ENCODE measurements around the gene BBS12.
"Not testable (repeated sequence)": the region's sequence is repeated elsewhere in the genome, so short reads cannot be mapped to it uniquely, and the experiment has no call there.

The BBS12 gene

DNA sequence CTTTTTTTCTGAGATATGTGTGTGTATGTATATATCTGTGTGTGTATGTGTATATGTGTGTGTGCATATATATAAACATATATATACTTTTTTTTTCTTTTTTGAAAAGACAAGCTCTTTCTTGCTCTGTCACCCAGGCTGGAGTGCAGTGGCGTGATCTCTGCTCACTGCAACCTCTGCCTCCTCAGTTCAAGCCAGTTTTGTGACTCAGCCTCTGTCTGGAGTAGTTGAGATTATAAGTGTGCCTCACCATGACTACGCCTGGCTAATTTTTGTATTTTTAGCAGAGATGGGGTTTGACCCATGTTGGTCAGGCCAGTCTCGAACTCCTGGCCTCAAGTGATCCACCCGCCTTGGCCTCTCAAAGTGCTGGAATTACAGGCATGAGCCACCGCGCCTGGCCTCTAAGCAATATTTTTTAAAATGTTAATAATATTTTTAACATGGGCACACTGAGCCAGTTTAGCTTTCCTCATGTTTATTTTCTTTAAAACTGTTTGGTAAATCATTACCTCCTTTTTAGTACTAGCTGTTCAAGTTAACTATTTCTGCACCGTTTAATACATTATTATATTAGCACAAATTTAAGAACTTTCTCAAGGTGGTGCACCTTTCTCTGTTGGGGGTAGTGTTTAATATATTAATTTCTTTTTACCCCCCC, 33.3 kb downstream of the BBS12 start:
- DNase-seq (ENCODE audit: low read depth) = no peak

DNA sequence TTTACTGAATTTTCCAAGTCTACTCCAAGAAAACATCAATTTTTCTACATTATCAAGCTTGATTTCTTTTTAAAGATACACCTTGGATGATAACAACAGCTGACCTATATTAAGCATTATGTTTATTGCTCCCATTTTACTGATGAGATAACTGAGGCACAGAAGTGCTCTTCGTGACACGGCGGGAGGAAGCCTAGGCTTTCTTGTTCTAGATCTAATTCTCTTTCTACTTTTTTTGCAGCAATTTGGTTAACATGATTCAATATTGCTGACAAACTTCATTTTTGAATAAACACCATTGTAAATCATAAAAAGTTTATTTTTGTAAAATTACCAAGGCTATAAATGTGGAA, 33.8 kb downstream of the BBS12 start:
- DNase-seq (ENCODE audit: low read depth) = no peak

DNA sequence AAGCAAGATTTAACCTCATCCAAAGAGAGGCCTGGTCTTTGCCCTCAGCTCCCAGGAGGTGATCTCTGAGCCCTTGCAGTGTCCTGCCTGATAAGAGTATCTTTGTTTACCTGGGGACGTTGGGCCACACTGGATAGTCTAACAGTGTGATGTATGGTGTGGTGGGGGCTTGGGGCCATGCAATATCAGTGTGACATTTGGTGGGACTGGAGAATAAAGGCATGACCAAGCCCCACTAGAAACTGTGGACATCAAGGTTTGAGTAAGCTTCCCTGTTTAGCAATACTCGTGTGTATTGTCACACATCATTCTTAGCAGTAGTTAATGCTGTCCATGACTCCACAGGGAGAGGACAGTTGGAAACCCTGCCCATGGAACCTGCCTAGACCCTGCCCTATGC, 34.4 kb downstream of the BBS12 start:
- no peak for DNase-seq (ENCODE audit: low read depth)

DNA sequence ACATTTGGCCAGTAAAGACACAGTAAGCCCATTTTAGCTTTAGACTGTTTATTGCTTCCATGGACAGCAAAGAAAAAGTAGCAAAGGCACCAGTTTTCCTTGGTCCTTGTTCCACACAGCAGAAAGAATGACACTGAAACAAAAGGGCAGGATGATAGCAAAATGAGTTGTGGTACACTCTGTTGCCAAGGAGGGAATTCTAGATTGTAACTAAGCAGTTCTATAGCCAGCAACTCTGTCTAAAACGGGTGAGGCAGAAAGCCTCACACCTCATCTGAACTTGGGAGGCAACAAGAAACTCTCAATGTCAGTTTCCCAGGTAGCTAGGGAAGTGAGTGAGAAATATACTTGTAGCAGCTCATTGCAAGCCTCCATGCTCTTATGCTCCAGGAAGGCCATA, 39.2 kb downstream of the BBS12 start:
- DNase-seq (ENCODE audit: low read depth) = no peak

DNA sequence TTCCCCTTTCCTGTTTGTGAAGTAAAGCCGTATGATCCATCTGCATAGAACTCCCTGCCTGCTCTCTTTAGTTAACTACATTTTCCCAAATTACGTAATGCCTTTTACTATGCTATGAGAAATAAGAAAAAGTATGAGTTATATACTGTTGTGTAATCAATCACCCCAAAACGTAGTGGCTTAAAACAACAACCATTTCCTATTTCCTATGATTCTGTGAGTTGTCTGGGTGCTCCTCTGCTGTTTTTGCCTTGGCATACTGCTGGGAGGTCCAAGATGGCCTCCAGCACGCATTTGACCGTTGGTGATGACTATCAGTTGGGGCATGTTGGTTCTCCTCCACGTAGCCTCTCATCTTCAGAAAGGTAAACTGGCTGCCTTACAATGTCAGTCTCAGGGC, 39.8 kb downstream of the BBS12 start:
- DNase-seq (ENCODE audit: low read depth) = no peak

DNA sequence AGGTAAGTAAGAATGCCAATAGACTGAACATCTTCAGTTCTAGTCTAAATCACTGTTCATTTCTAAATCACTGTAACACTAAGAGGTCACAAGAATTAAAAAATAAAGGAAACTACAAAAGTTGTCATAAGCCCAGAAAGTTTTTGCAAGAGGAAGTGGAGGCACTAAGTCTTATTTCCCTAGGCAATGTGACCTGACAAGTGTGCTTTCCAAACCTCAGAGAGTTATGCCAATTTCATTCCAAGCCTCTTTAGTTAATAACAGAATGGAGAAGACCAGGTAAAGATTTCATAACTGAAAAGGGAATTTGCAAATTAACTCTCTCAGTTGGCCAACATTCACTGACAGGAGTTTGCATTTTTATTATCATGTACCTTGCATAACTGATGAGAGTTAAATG, 40.5 kb downstream of the BBS12 start:
- DNase-seq (ENCODE audit: low read depth) = no peak

DNA sequence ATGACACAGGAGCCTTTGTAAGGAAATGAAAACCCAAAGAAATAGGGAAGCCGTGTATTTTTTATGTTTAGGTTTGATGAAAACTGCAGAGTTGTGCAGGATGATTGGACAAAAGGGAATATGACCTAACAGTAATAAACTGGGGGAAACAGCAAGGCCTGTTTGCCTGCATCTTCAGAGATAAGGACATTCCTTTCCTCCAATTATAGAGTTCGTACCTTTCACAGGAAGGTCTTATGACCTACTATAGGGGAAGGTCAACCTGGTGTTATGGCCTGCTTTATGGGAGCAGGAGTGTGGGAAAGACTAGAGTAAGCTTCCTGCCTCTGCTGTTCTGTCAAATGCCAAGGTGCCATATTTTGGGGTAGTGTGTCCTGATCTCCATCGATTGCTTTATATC, 42.5 kb downstream of the BBS12 start:
- no peak for DNase-seq (ENCODE audit: low read depth)

DNA sequence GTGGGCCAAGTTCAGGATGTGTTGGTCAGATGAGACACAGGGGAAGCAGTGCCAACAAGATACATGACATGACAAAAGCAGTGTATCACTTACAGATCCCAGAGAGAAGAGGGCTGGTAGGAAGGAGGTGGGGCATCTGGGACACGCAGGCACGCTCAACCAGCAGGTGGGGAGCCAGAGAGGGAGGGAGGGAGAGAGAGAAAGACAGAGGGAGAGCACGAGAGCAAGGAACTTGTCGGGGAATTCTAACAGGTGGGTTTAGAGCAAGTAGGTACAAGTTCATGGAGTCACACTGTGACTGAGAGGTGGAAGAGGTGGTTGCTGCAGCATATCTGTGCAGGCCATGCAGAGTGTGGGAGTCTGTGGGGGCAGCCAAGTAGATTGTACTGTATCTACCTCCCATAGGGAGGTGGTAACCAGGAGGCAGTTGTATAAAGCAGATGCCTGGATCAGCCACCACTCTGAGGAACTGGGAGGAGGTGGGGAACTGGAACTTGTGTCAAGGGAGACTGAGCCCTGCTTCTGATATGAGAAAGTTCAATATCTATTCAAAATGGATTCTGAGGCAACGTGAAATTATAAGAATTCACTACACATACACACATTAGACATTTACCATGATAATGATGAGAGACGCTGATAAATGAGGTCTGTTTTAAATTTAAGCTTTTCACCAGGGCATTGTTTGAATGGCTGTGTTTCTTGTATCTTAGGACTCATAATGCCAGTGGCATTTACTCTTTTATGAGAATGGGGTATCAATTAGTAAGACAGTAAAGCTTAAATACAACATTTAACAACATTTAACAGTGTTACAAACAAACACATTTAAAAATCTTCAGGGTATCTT, 43.7 kb downstream of the BBS12 start:
- DNase-seq (ENCODE audit: low read depth) = peak; percentile 21

DNA sequence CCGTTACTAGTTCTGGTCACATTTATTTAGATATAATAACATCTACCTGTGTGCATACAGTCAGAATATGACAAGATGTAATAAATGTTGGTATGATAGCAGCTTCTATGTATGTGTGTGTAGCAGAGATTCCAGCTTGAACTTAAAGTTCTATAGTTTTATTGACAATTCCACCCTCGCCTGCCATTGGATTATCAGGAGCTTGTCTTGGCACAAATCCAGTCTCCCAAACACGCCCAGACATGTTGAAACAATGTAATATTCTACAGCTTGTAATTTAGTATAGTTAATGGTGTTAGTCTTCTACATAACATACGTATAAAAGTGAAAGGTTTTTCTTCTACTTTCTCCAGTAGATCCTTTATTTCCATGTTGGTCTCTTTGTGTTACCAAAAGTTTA, 44.4 kb downstream of the BBS12 start:
- no peak for DNase-seq (ENCODE audit: low read depth)

DNA sequence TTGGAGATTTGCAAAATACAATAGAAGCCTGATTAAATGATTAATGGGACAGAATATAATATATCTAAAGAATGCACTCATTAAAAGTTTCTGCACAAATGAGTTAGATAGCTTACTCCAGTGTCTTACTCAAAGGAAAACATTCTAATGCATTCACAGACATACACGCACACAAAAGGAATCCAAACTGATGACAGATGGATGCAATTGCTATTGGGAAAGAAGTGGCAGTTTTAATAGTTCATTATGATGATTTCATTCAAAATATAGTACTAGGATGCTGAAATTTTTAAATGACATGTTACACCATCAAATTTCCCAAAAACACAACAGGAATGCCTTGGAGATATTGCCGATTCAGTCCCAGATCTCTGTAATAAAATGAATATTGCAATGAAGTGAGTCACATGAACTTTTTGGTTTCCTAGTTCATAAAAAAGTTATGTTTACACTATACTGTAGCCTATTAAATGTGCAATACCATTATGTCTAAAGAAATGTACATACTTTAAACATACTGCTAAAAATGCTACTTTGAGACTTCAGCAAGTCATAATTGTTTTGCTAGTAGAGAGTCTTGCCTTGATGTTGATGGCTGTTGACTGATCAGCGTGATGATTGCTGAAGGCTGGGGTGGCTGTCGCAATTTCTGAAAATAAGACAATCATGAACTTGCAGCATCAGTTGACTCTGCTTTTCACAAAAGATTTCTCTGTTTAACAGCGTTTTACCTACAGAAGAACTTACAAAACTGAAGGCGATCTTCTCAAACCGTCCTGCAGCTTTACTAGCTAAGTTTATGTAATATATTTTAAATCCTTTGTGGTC, 45.6 kb downstream of the BBS12 start:
- DNase-seq (ENCODE audit: low read depth) = no peak

DNA sequence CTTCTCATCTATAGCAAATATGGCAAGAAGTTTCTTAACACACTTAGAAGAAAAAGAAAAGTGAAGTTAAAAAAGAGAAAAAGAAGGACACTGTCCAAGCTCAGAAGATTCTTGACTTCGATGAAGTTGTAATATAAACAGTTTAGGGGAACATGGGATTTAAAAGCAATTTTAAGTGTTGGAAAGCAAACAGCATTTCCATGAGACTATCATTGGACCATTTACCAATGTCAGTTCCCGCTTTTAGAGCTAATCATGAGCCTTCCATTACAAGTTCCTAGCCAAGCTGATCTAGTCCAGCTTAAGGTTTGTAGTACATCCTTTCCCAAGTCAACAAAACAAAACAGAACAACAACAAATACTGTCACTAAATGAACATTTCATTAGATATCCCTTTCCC, 49.0 kb downstream of the BBS12 start:
- no peak for DNase-seq (ENCODE audit: low read depth)

DNA sequence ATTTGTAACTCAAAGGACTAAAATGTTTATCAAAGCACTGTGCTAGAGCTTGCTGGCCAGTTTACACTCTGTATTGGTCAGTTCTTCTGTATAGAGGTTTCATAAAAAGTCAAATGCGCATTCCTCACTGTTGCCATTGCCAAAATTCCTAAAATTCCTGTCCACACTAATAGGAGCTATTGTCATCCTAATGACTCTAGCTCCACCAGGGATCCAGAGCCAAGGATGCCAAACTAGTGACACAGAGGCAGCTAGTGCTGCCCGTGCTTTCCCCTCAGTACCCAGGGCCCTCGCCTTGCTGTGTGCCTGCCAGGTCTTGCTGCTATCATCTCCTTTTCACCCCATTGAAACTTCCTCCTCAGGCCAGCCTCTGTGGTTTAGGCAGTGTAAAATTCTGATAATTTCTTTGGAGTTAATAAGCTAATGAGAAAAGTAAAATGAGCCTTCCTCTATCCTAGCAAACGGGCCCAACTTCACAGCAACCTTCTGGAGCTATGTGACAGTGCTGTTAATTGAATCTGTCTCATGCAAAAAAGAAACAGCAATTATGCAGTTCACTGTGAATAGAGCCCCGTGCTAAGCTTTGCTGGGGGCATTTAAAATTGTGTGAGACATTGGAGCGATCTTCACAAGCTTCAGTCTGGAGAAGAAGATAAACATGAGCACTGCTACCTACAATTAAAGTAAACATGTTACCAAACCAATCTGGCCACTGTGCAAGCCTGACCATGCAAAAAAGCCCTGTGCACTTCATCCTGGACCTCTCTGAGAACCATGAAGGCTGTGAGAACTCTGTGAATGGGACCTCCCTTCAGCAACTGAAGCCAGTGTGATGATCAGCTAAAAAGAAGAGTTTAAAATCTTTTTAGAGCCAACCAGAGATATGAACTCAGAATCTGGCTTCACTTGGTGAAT, 51.1 kb downstream of the BBS12 start:
- DNase-seq (ENCODE audit: low read depth) = no peak

DNA sequence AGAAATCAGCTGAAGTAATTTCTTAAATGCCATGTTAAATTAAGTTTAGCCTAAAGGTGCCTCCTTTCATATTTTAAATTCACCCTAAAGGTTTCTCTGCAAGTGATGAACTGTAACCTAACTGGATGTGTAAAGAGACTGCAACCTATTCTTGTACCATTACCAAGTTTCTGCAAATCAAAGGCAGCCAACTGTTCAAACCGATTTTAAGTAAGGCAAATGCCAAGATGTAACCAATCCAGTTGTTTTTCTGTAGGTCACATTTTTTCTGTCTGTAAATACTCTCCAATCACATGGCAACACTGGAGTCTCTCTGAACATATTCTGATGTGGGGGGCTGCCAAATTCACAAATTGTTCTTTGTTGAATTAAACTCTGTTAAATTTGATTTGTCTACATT, 51.8 kb downstream of the BBS12 start:
- DNase-seq (ENCODE audit: low read depth) = no peak

DNA sequence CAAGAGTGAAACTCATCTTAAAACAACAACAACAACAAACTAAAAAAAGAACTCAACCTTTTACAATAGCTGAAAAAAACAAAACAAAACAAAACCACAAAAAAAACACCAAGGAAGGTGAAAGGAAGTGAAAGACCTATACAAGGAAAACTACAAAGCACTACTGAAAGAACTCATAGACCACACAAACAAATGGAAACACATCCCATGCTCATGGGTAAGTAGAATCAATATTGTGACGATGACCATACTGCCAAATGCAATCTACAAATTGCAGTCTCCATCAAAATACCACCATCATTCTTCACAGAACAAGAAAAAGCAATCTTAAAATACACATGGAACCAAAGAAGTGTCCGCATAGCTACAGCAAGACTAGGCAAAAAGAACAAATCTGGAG, 52.6 kb downstream of the BBS12 start:
- no peak for DNase-seq (ENCODE audit: low read depth)

DNA sequence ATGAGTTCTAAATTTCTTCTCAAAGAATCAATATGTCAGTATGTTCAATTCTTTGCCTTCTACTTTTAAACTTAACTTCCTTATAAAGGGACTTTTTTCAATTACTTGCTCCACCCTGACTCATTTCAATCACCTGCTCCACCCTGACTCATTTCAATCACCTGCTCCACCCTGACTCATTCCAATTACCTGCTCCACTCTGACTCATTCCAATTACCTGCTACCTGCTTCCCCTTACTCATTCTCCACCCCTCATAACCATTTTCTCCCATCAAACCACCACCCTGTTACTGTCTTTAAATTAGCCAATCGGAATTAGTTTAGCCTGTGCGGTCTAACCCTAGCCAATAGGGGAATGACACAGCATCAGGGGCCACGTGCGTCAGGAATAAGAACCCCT, 53.8 kb downstream of the BBS12 start:
- not testable (repeated sequence) for DNase-seq (ENCODE audit: low read depth)

DNA sequence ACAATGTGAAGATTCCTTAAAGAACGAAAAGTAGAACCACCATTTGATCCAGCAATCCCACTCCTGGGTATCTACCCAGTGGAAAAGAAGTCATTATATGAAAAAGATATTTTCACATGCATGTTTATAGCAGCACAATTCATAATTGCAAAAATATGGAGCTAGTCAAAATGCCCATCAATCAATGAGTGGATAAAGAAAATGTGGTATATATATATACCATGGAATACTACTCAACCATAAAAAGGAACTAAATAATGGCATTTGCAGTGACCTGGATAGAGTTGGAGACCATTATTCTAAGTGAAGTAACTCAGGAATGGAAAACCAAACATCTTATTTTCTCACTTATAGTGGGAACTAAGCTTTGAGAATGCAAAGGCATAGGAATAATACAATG, 54.4 kb downstream of the BBS12 start:
- DNase-seq (ENCODE audit: low read depth) = not testable (repeated sequence)

DNA sequence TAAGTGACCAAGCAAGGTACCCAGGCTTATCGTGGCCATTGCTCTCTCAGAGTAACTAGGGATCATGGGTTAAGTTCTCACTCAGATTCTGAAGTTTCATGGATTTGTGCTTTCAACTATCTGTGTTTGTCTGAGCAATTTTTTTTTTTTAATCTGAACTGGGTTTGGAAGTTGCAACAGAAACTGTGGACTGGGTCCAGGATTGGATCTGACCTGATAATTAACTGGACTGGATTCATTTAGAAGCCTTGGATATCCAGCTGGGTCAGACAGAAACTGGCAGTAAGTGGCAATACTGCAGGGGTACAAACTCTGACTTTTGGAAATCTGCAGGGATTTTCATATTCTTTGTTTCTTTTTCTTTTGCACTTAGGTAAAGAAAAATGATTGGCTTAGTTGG, 55.4 kb downstream of the BBS12 start:
- no peak for DNase-seq (ENCODE audit: low read depth)

DNA sequence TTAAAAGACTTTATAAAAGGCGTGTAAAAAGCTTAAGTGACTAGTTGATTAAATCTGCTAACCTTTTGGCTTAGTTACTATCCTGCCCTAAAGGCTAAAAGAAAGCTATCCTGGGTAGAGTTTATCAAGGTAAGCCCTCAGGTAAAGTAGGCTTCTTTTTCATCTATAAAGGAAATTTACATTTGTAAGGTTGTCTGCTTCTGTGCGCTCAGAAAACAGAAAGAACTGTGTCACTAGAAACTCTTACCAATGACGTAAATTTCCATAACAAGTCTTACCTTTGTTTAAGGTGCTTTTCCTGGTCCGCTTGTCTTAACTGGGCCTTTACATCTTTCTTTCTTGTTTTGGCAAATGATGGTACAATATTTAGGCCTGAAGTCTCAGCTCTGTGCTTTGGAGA, 56.4 kb downstream of the BBS12 start:
- no peak for DNase-seq (ENCODE audit: low read depth)

DNA sequence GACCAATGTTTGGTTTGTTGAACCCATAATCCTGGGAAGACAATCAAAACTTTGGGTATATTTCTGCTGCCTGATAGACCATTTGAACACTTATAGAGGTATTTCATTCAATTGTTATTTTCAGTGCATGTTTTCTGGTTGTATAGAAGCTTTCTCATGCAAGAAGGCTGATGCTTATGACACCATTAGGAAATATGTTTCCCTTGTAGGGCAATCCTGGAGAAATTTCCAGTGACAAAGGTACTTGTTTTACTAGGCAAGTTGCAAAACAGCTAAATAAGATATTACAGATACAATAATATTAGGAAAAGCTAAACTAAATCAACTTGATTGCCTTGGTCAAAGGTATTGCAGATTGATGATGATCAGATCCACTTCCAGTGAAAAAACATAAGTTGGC, 61.3 kb downstream of the BBS12 start:
- no peak for DNase-seq (ENCODE audit: low read depth)
